H9 (cell line): Measurements from ENCODE around the gene PKIB. TPM values are rescaled to one million over a fixed set of nuclear protein-coding genes. Genes with fewer than 3 reads are reported as not detected.

ENCODE experiments used
- DNase-seq: peaks from one replicate; pipeline ENCODE4 v3.0.0-alpha.2; 2017
- H2AFZ ChIP-seq: one replicate; pipeline ENCODE4 v1.6.1; 2013; ENCODE audit warnings: mild to moderate bottlenecking, low read length, control low read depth, moderate library complexity
- H2AK5ac ChIP-seq: 2 replicates; pipeline ENCODE4 v1.6.1; 2013; ENCODE audit warnings: low read length, control low read depth, mixed read lengths; ENCODE audit not compliant: insufficient read length
- H2BK120ac ChIP-seq: one replicate; pipeline ENCODE4 v1.6.1; 2013; ENCODE audit warnings: low read depth, mild to moderate bottlenecking, low read length, control low read depth, inconsistent platforms; ENCODE audit not compliant: poor library complexity, severe bottlenecking
- H2BK12ac ChIP-seq: 2 replicates; pipeline ENCODE4 v1.6.1; 2013; ENCODE audit warnings: low read length, control low read depth, mixed read lengths, low read depth; ENCODE audit not compliant: insufficient read length
- H2BK15ac ChIP-seq: 2 replicates; pipeline ENCODE4 v1.6.1; 2013; ENCODE audit warnings: low read depth, low read length, control low read depth
- H2BK20ac ChIP-seq: one replicate; pipeline ENCODE4 v1.6.1; 2013; ENCODE audit warnings: low read depth, mild to moderate bottlenecking, low read length, control low read depth, inconsistent platforms; ENCODE audit not compliant: poor library complexity, severe bottlenecking
- H2BK5ac ChIP-seq: 2 replicates; pipeline ENCODE4 v1.6.1; 2013; ENCODE audit warnings: low read length, control low read depth, mixed read lengths; ENCODE audit not compliant: insufficient read length
- H3K14ac ChIP-seq: 2 replicates; pipeline ENCODE4 v1.6.1; 2013; ENCODE audit warnings: low read length, control low read depth; ENCODE audit not compliant: insufficient read depth
- H3K18ac ChIP-seq: 2 replicates; pipeline ENCODE4 v1.6.1; 2013; ENCODE audit warnings: low read depth, mild to moderate bottlenecking, mixed read lengths, low read length, control low read depth; ENCODE audit not compliant: insufficient read length
- H3K23ac ChIP-seq: 2 replicates; pipeline ENCODE4 v1.6.1; 2013; ENCODE audit warnings: low read length, control low read depth, mixed read lengths, low read depth; ENCODE audit not compliant: insufficient read length
- H3K23me2 ChIP-seq: 2 replicates; pipeline ENCODE4 v1.6.1; 2013; ENCODE audit warnings: low read depth, mild to moderate bottlenecking, mixed read lengths, low read length, control low read depth; ENCODE audit not compliant: insufficient read length, poor library complexity, severe bottlenecking
- H3K27ac ChIP-seq: 2 replicates; pipeline ENCODE4 v1.5.1; 2013; ENCODE audit warnings: low read length, control low read depth, mixed read lengths, low read depth; ENCODE audit not compliant: insufficient read length
- H3K27me3 ChIP-seq: 2 replicates; pipeline ENCODE4 v1.6.1; 2013; ENCODE audit warnings: low read length, control low read depth, inconsistent platforms; ENCODE audit not compliant: insufficient read depth
- H3K4ac ChIP-seq: 2 replicates; pipeline ENCODE4 v1.6.1; 2013; ENCODE audit warnings: low read depth, mild to moderate bottlenecking, control low read depth, inconsistent platforms, low read length, moderate library complexity
- H3K4me1 ChIP-seq: 2 replicates; pipeline ENCODE4 v1.6.1; 2013; ENCODE audit warnings: low read length, control low read depth, inconsistent platforms; ENCODE audit not compliant: insufficient read depth
- H3K4me2 ChIP-seq: 2 replicates; pipeline ENCODE4 v1.6.1; 2013; ENCODE audit warnings: low read length, control low read depth, mixed read lengths; ENCODE audit not compliant: insufficient read length, insufficient read depth
- H3K56ac ChIP-seq: 2 replicates; pipeline ENCODE4 v1.6.1; 2013; ENCODE audit warnings: low read depth, mild to moderate bottlenecking, mixed read lengths, low read length, control low read depth; ENCODE audit not compliant: insufficient read length
- H3K79me1 ChIP-seq: 2 replicates; pipeline ENCODE4 v1.6.1; 2013; ENCODE audit warnings: low read depth, mild to moderate bottlenecking, moderate library complexity, low read length, control low read depth, inconsistent platforms; ENCODE audit not compliant: insufficient read depth, poor library complexity, severe bottlenecking
- H3K79me2 ChIP-seq: 2 replicates; pipeline ENCODE4 v1.6.1; 2013; ENCODE audit warnings: low read length, control low read depth, inconsistent platforms; ENCODE audit not compliant: insufficient read depth
- H3K9ac ChIP-seq: 2 replicates; pipeline ENCODE4 v1.6.1; 2013; ENCODE audit warnings: low read length, control low read depth, mixed read lengths; ENCODE audit not compliant: insufficient read length; ENCODE audit errors: extremely low read depth
- H3K9me3 ChIP-seq: one replicate; pipeline ENCODE4 v1.6.1; 2013; ENCODE audit warnings: low read depth, low read length, inconsistent platforms; ENCODE audit not compliant: control insufficient read depth
- H3T11ph ChIP-seq: one replicate; pipeline ENCODE4 v1.6.1; 2013; ENCODE audit warnings: mild to moderate bottlenecking, low read length, control low read depth, inconsistent platforms
- H4K20me1 ChIP-seq: one replicate; pipeline ENCODE4 v1.6.1; 2013; ENCODE audit not compliant: control insufficient read depth, insufficient read length, insufficient read depth
- H4K5ac ChIP-seq: 2 replicates; pipeline ENCODE4 v1.6.1; 2013; ENCODE audit warnings: low read depth, mild to moderate bottlenecking, mixed read lengths, low read length, control low read depth; ENCODE audit not compliant: insufficient read length
- H4K8ac ChIP-seq: replicated peaks from 2 replicates; pipeline ENCODE4 v1.6.1; 2013; ENCODE audit warnings: low read length, control low read depth, mixed read lengths, low read depth; ENCODE audit not compliant: insufficient read length
- H4K91ac ChIP-seq: 2 replicates; pipeline ENCODE4 v1.6.1; 2013; ENCODE audit warnings: low read depth, mild to moderate bottlenecking, moderate library complexity, mixed read lengths, low read length, control low read depth; ENCODE audit not compliant: insufficient read length
- H3K27ac Mint-ChIP-seq, 3 experiments: 2 replicates in 2 of 3; 3 replicates in 1 of 3; pipeline ENCODE4 v1.8.0; 2020 to 2021; ENCODE audit warnings: mixed read lengths in 3 of 3, mild to moderate bottlenecking in 1 of 3, moderate library complexity in 1 of 3
- H3K27me3 Mint-ChIP-seq: 2 replicates; pipeline ENCODE4 v1.8.0; 2021; ENCODE audit warnings: low read depth, mild to moderate bottlenecking, moderate library complexity, mixed read lengths
- H3K36me3 Mint-ChIP-seq, 3 experiments: 2 replicates in 2 of 3; 3 replicates in 1 of 3; pipeline ENCODE4 v1.8.0; 2020 to 2021; ENCODE audit warnings: low read depth in 3 of 3, mixed read lengths in 3 of 3; ENCODE audit not compliant: insufficient read depth in 1 of 3
- H3K4me1 Mint-ChIP-seq, 2 experiments: 2 replicates each; pipeline ENCODE4 v1.8.0; 2020; ENCODE audit warnings: mixed read lengths in 2 of 2
- H3K4me3 Mint-ChIP-seq, 2 experiments: 2 replicates in 1 of 2; 3 replicates in 1 of 2; pipeline ENCODE4 v1.8.0; 2020 to 2021; ENCODE audit warnings: mild to moderate bottlenecking in 2 of 2, mixed read lengths in 2 of 2, moderate library complexity in 1 of 2
- H3K9me3 Mint-ChIP-seq, 2 experiments: 2 replicates in 1 of 2; 3 replicates in 1 of 2; pipeline ENCODE4 v1.8.0; 2020; ENCODE audit warnings: mild to moderate bottlenecking in 2 of 2, mixed read lengths in 2 of 2, moderate library complexity in 1 of 2
- CTCF ChIP-seq: fragments of 200-600 bp; sonication (generic); conservative IDR thresholded peaks from 3 replicates; pipeline ENCODE4 v1.8.0; 2021; ENCODE audit warnings: antibody characterized with exemption, mild to moderate bottlenecking
- WGBS: extraction: QIAGEN DNeasy Blood & Tissue Kit; methylation state at CpG from one replicate; pipeline ENCODE4 v1.1.7; 2013; ENCODE audit warnings: missing lambda C conversion rate, low lambda C conversion rate, mixed read lengths; ENCODE audit not compliant: insufficient read length; ENCODE audit errors: extremely low coverage; 5-methylcytosine and 5-hydroxymethylcytosine counted together
- total RNA-seq: library from RNA; stranded (reverse); gene quantifications from 2 replicates; pipeline ENCODE4 v1.2.1, GENCODE V29; 2021

PKIB gene
- total RNA-seq, 1 experiment from 2014 or later: 46.5 TPM

GRCh38 chr6:122620428-122620827 is 10.2 kb downstream of the PKIB start:
- no peaks in the 10 kb centered on the region for H3K79me2 ChIP-seq
- no peak for TF ChIP-seq CTCF
- no peak overlapping the region for H2BK20ac ChIP-seq
- H3T11ph ChIP-seq: no peak overlapping the region
- H4K5ac ChIP-seq: no peak overlapping the region
- no peaks in the 10 kb centered on the region for H3K79me1 ChIP-seq
- H3K23me2 ChIP-seq: no peaks in the 10 kb centered on the region
- no peak overlapping the region for H4K91ac ChIP-seq
- H3K4ac ChIP-seq: no peak overlapping the region
- no peak overlapping the region for H4K8ac ChIP-seq
- Mint-ChIP-seq H3K4me3 (no peak overlapping the region), H3K36me3 (peaks cover 0 to 2% (median 0%) of the 10 kb centered on the region in 3 experiments; a peak in 1 of 7 replicates), H3K27ac (no peak overlapping the region), H3K27me3 (no peaks in the 10 kb centered on the region), H3K9me3 (no peaks in the 10 kb centered on the region), H3K4me1 (peaks cover 0 to 5% of the 10 kb centered on the region in 2 experiments; a peak in 2 of 4 replicates)
- H3K4me2 ChIP-seq: no peak overlapping the region
- H3K9me3 ChIP-seq: no peaks in the 10 kb centered on the region
- H3K9ac ChIP-seq: no peak overlapping the region
- no peak overlapping the region for H2BK12ac ChIP-seq
- H2BK5ac ChIP-seq: no peak overlapping the region
- H3K18ac ChIP-seq: no peak overlapping the region
- no peak overlapping the region for H3K27ac ChIP-seq
- DNase-seq: no peak
- no peak overlapping the region for H2AK5ac ChIP-seq
- no peak overlapping the region for H2BK120ac ChIP-seq
- H2BK15ac ChIP-seq: no peak overlapping the region
- no peaks in the 10 kb centered on the region for H3K27me3 ChIP-seq
- H4K20me1 ChIP-seq: no peaks in the 10 kb centered on the region
- no peak overlapping the region for H3K14ac ChIP-seq
- no peak overlapping the region for H3K56ac ChIP-seq
- no peak overlapping the region for H2AFZ ChIP-seq
- WGBS: no CpG with 5 or more reads among the region's 3 CpGs
- H3K4me1 ChIP-seq: no peaks in the 10 kb centered on the region
- H3K23ac ChIP-seq: no peak overlapping the region
